ENCODE results near the gene IL11.

DNA sequence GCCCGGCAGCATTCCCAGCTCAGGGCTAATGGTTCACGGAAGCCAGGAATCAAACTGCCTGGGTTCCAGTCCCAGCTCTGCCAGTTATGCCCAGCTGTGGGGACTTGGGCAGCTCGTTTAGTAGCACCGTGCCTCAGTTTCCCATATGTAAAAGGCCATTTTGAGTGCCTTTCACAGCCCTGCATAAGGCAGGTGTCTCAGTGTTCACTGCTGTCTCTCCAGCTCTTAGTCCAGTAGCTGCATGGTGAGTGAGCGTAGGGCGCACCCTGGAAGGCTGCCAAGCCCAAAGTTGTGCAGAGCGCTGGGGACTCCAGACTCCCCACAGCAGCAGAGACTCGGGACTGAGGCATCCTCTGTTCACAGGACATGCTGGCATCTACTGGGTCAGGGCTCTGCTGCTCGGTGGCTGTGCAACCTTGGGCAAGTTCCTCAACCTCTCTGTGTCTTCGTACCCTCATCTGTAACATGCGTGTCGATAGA, 21.0 kb upstream of the IL11 start:
- TF ChIP-seq, protein P1, sequence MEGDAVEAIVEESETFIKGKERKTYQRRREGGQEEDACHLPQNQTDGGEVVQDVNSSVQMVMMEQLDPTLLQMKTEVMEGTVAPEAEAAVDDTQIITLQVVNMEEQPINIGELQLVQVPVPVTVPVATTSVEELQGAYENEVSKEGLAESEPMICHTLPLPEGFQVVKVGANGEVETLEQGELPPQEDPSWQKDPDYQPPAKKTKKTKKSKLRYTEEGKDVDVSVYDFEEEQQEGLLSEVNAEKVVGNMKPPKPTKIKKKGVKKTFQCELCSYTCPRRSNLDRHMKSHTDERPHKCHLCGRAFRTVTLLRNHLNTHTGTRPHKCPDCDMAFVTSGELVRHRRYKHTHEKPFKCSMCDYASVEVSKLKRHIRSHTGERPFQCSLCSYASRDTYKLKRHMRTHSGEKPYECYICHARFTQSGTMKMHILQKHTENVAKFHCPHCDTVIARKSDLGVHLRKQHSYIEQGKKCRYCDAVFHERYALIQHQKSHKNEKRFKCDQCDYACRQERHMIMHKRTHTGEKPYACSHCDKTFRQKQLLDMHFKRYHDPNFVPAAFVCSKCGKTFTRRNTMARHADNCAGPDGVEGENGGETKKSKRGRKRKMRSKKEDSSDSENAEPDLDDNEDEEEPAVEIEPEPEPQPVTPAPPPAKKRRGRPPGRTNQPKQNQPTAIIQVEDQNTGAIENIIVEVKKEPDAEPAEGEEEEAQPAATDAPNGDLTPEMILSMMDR (IDR thresholded peaks at IDR 0.05), result no peak
- TF ChIP-seq JAZF1 (CRISPR knock-in tag; IDR thresholded peaks at IDR 0.05) (no peak), ZNF423 (CRISPR knock-in tag; IDR thresholded peaks at IDR 0.05) (no peak), ETV6 (CRISPR knock-in tag; IDR thresholded peaks at IDR 0.05) (no peak), SP1 (CRISPR knock-in tag; conservative IDR thresholded peaks at IDR 0.05) (no peak), TEAD4 (CRISPR knock-in tag; IDR thresholded peaks at IDR 0.05) (no peak)
- TF ChIP-seq, protein P2, sequence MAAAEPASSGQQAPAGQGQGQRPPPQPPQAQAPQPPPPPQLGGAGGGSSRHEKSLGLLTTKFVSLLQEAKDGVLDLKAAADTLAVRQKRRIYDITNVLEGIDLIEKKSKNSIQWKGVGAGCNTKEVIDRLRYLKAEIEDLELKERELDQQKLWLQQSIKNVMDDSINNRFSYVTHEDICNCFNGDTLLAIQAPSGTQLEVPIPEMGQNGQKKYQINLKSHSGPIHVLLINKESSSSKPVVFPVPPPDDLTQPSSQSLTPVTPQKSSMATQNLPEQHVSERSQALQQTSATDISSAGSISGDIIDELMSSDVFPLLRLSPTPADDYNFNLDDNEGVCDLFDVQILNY (CRISPR knock-in tag; IDR thresholded peaks at IDR 0.05), result no peak
- TF ChIP-seq, protein P3, sequence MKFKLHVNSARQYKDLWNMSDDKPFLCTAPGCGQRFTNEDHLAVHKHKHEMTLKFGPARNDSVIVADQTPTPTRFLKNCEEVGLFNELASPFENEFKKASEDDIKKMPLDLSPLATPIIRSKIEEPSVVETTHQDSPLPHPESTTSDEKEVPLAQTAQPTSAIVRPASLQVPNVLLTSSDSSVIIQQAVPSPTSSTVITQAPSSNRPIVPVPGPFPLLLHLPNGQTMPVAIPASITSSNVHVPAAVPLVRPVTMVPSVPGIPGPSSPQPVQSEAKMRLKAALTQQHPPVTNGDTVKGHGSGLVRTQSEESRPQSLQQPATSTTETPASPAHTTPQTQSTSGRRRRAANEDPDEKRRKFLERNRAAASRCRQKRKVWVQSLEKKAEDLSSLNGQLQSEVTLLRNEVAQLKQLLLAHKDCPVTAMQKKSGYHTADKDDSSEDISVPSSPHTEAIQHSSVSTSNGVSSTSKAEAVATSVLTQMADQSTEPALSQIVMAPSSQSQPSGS (CRISPR knock-in tag; IDR thresholded peaks at IDR 0.05; ENCODE audit: borderline replicate concordance, low read depth), result no peak
- TF ChIP-seq, protein P4, sequence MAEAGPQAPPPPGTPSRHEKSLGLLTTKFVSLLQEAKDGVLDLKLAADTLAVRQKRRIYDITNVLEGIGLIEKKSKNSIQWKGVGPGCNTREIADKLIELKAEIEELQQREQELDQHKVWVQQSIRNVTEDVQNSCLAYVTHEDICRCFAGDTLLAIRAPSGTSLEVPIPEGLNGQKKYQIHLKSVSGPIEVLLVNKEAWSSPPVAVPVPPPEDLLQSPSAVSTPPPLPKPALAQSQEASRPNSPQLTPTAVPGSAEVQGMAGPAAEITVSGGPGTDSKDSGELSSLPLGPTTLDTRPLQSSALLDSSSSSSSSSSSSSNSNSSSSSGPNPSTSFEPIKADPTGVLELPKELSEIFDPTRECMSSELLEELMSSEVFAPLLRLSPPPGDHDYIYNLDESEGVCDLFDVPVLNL (CRISPR knock-in tag; IDR thresholded peaks at IDR 0.05; ENCODE audit: borderline replicate concordance, low read depth), result no peak

All from WTC11 (cell line).